SU-DHL-6 (cell line): ENCODE results near the gene CCDC187.

Experiments
- H2AFZ ChIP-seq: fragments of 200-600 bp; sonication (generic); 2 replicates; pipeline ENCODE4 v1.6.1; 2014; ENCODE audit warnings: low read depth, mild to moderate bottlenecking, moderate library complexity, mixed read lengths, antibody characterized with exemption, low read length; ENCODE audit not compliant: severe bottlenecking
- H3F3A ChIP-seq: fragments of 200-600 bp; shearing (Covaris generic); 2 replicates; pipeline ENCODE4 v1.6.0; 2016; ENCODE audit warnings: antibody characterized with exemption, mild to moderate bottlenecking; ENCODE audit not compliant: insufficient read depth
- H3K27ac ChIP-seq: fragments of 200-600 bp; sonication (generic); 2 replicates; pipeline ENCODE4 v1.5.1; 2016; ENCODE audit warnings: low read depth, mild to moderate bottlenecking, low read length, moderate library complexity, mixed read lengths
- H3K27me3 ChIP-seq: fragments of 200-600 bp; sonication (generic), shearing (Covaris generic); 2 replicates; pipeline ENCODE4 v1.6.0; 2014; ENCODE audit warnings: mild to moderate bottlenecking, low read length
- H3K36me3 ChIP-seq: fragments of 200-600 bp; sonication (generic); 2 replicates; pipeline ENCODE4 v1.6.1; 2014; ENCODE audit warnings: mild to moderate bottlenecking, low read length, mixed read lengths
- H3K4me2 ChIP-seq: fragments of 300-600, 200-600 bp; shearing (Covaris generic), sonication (generic); 2 replicates; pipeline ENCODE4 v1.6.0; 2014; ENCODE audit warnings: low read length, low read depth, mild to moderate bottlenecking; ENCODE audit not compliant: poor library complexity, severe bottlenecking
- H3K4me3 ChIP-seq: fragments of 200-600 bp; sonication (generic); 2 replicates; pipeline ENCODE4 v1.5.1; 2014; ENCODE audit warnings: antibody characterized with exemption, low read length, mild to moderate bottlenecking, mixed read lengths; ENCODE audit not compliant: insufficient read depth, poor library complexity, severe bottlenecking
- H3K79me2 ChIP-seq: fragments of 200-600 bp; sonication (generic); 2 replicates; pipeline ENCODE4 v1.6.1; 2014; ENCODE audit warnings: mild to moderate bottlenecking, low read length, moderate library complexity; ENCODE audit not compliant: insufficient read depth
- H3K9ac ChIP-seq: fragments of 200-600 bp; sonication (generic); 2 replicates; pipeline ENCODE4 v1.7.0; 2014; ENCODE audit warnings: mild to moderate bottlenecking, low read length
- H3K9me2 ChIP-seq: fragments of 200-600 bp; sonication (generic); replicated peaks from 2 replicates; pipeline ENCODE4 v1.6.1; 2014; ENCODE audit warnings: low read length; ENCODE audit not compliant: insufficient read depth
- H3K9me3 ChIP-seq: fragments of 200-600 bp; sonication (generic); 2 replicates; pipeline ENCODE4 v1.6.1; 2014; ENCODE audit warnings: low read length, mixed read lengths; ENCODE audit not compliant: insufficient read depth
- H4K20me1 ChIP-seq: fragments of 200-600 bp; sonication (generic); 2 replicates; pipeline ENCODE4 v1.6.1; 2014; ENCODE audit warnings: low read depth, mild to moderate bottlenecking, antibody characterized with exemption, low read length, moderate library complexity, mixed read lengths
- EZH2phosphoT487 ChIP-seq: fragments of 200-600 bp; sonication (generic), shearing (Covaris generic); conservative IDR thresholded peaks from 2 replicates; pipeline ENCODE4 v1.6.1; 2018; ENCODE audit warnings: mild to moderate bottlenecking, antibody characterized with exemption, low read length, moderate library complexity, mixed read lengths
- TF ChIP-seq, protein P1 (sequence below): fragments of 200-600 bp; sonication (generic); IDR thresholded peaks from one replicate; pipeline ENCODE4 v1.5.1; 2017; ENCODE audit warnings: antibody characterized with exemption, mild to moderate bottlenecking, low read length, moderate library complexity; ENCODE audit not compliant: insufficient read depth, poor library complexity, severe bottlenecking

CCDC187 gene

DNA sequence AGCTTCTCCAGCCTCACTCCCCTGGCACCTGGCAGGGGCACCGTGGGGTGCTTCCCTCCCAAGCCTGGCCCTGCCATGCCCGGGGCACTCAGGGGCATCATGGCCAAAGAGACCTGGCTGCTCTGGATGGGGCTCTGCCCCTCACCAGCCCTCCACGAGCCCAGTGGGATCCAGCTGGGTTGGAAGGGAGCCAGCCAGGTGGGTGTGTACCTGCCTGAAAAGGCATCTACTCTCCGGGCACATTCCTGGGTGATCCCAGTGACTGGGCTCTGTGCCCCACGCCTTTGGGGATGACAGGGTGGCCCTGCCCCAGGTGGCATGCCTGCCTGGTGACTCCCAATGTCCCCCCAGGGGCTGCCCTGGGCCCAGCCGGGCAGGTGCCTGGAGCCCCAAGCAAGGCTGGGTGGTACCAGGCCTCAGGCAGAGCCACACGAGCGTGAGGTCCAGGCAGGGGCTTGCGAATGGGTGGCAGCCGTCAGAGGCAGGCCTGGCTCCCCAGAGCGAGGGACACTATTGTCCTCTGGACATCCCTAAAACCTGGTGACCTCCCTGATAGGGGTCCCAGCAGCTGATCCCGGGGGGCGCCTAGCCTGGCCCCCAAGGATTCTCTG lies 24.2 kb upstream of the CCDC187 start:
- Histone ChIP-seq H3K9me3 (no peaks in the 10 kb centered on the region), H3F3A (no peaks in the 10 kb centered on the region), H3K9me2 (no peaks in the 10 kb centered on the region), H3K9ac (no peak overlapping the region), H2AFZ (no peak overlapping the region), H3K79me2 (no peaks in the 10 kb centered on the region), H4K20me1 (no peaks in the 10 kb centered on the region), H3K4me2 (no peak overlapping the region), H3K4me3 (no peak overlapping the region), H3K27ac (no peak overlapping the region), H3K36me3 (no peaks in the 10 kb centered on the region), H3K27me3 (no peaks in the 10 kb centered on the region)
- no peak for TF ChIP-seq EZH2phosphoT487
- TF ChIP-seq, protein P1, sequence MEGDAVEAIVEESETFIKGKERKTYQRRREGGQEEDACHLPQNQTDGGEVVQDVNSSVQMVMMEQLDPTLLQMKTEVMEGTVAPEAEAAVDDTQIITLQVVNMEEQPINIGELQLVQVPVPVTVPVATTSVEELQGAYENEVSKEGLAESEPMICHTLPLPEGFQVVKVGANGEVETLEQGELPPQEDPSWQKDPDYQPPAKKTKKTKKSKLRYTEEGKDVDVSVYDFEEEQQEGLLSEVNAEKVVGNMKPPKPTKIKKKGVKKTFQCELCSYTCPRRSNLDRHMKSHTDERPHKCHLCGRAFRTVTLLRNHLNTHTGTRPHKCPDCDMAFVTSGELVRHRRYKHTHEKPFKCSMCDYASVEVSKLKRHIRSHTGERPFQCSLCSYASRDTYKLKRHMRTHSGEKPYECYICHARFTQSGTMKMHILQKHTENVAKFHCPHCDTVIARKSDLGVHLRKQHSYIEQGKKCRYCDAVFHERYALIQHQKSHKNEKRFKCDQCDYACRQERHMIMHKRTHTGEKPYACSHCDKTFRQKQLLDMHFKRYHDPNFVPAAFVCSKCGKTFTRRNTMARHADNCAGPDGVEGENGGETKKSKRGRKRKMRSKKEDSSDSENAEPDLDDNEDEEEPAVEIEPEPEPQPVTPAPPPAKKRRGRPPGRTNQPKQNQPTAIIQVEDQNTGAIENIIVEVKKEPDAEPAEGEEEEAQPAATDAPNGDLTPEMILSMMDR: no peak

DNA sequence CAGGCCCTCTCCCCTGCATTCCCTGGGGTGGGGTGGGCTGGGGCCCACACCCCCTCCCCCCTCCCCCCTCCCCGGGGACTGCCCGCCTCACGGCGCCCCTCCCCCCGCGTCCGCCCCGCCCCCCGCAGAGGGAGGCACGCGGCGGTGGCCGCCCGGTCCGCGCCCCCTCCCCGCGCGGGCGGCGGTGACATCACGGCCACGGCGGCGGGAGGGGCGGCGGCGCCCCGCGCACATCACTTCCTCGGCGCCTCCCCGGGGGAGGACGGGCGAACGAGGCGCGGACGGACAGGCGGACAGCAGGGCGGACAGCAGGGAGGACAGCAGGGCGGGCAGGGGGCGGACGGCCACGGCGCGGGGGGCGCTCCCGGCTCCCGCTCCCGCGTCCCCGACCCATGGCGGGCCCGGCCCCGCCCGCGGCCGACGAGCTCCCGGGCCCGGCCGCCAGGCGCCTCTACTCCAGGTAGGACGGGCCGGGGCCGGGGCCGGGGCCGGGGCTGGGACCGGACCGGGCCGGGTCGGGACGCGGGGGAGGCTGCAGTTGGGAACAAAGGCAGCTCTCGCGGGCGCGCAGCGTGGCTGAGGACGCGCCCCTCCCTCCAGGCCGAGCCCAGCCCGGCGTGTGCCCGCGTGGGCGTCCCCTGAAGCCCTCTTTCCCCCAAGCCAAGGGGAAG lies 23.5 kb upstream of the CCDC187 start, which contains the start of gene GPSM1:
GPSM1 (plus strand) TSS at position 236 of the 671 bp plus-strand sequence; CDS start at position 393, 157 bp downstream.
- no peak within 1 kb of the TSS for H3K9ac ChIP-seq
- no peaks in the 10 kb centered on the region for H3K9me2 ChIP-seq
- H3K36me3 ChIP-seq: no peaks in the 10 kb centered on the region
- TF ChIP-seq, protein P1: no peak
- TF ChIP-seq EZH2phosphoT487: no peak
- no peaks in the 10 kb centered on the region for H3K9me3 ChIP-seq
- no peaks in the 10 kb centered on the region for H3F3A ChIP-seq
- no peak within 1 kb of the TSS for H3K4me2 ChIP-seq
- H2AFZ ChIP-seq: no peak within 1 kb of the TSS
- H3K27ac ChIP-seq: no peak within 1 kb of the TSS
- H4K20me1 ChIP-seq: no peaks in the 10 kb centered on the region
- H3K27me3 ChIP-seq: no peaks in the 10 kb centered on the region
- no peak within 1 kb of the TSS for H3K4me3 ChIP-seq
- H3K79me2 ChIP-seq: no peaks in the 10 kb centered on the region

DNA sequence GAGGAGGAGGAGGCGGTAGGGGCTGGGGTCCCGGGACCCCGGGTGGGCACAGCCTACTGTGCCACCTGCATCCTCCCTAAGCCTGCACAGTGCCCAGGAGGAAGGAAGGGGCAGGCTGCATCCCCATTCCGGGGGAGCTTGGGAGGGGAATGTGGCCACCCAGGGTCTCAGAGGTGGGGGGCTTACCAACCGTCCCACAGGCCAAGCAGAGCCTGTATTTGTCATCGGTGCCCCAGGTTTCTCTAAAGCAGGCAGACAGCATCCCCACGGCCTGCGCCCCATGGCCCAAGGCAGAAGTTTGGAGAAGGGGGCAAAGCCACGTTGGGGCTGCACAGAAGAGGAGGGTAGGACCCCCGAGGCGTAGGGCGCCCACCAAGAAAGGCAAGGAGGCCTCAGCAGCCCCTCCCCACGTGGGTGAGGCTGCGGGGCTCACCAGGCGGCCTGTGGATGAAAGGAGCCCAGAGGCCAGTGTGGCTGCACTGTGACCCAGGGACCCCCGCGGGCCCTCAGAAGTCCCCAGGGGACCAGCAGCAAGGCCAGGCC lies 22.9 kb upstream of the CCDC187 start:
- no peaks in the 10 kb centered on the region for H3K27me3 ChIP-seq
- H3K9me2 ChIP-seq: no peaks in the 10 kb centered on the region
- TF ChIP-seq EZH2phosphoT487: no peak
- TF ChIP-seq, protein P1: no peak
- H3K9me3 ChIP-seq: no peaks in the 10 kb centered on the region
- H3K36me3 ChIP-seq: no peaks in the 10 kb centered on the region
- H3F3A ChIP-seq: no peaks in the 10 kb centered on the region
- H3K79me2 ChIP-seq: no peaks in the 10 kb centered on the region
- H3K4me2 ChIP-seq: no peak overlapping the region
- no peaks in the 10 kb centered on the region for H4K20me1 ChIP-seq
- H3K9ac ChIP-seq: no peak overlapping the region
- H3K27ac ChIP-seq: no peak overlapping the region
- H3K4me3 ChIP-seq: no peak overlapping the region
- H2AFZ ChIP-seq: no peak overlapping the region
